ENCODE data around the gene GLOD4. TPM values are rescaled to one million over a fixed set of nuclear protein-coding genes. Genes with fewer than 3 reads are reported as not detected.
"Not testable (repeated sequence)": the region's sequence is repeated elsewhere in the genome, so short reads cannot be mapped to it uniquely, and the experiment has no call there.

Gene GLOD4
- total RNA-seq, 1 experiment from 2014 or later: 84.3 TPM

DNA sequence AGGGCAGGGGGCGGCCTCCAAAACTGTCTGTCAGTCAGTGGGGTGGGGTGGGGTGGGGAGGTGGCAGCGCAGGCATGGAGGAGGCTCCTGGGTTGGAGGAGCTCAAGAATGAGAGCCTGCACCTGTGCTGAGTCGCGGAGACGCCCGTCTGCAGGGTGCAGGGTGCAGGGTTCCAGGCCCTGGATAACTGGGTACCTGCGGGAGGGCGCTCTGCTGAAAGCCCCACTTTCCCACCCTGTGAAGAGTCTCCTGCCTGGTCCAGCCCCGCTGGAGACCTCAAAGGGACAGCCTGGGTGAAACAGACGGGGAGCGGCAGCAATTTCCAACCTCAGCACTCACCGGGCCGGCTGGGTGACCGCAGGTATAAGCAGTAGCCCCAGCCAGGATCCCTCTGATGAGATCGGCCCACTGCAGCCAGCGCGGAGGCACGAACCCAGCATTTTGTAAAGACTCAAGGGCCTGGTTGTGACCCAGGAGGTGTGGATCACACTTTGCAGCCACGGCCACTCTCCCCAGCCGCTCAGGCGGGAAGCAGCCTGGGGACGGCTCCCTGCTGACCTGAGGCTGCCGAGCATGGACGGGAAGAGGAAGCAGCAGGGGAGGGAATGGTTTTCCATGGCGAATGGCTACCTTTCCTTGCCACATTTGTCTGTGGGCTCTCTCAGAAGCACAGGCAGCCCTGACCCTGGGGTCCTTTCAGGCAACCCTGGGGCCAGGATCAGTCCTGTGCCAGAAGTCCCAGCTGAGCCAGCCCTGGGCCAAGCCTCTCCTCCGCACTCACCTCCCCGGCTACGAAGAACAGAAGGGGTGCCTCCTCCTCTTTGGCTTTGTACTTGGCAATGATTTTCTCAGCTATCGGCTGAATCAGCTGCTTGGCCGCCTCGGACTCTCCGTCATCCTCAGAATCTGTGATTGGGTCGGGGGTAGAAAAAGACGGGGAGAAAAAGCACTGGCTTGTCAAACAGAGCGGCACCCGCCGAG lies 21.1 kb upstream of the GLOD4 start:
- no peak for DNase-seq (ENCODE audit: low read depth)

DNA sequence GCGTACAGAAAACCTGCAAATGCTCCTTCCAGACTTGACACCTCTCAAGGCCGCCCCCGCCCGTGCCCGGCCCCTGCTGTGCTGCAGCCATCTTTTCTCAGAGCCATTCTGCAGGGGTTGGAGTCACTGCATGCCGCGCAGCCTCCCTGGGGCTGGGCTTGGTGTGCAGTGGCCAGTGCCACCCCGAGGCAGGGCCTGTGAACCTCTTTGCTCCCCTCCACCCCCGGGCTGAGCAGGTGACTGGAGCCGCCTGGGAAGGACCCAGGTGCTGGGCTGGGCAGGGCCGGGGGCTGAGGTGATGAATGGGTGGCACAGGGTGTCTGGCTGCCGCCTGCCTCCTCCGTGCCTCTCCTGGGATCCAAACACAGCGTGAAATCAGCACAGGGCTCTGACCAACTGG lies 20.4 kb upstream of the GLOD4 start:
- no peak for DNase-seq (ENCODE audit: low read depth)

DNA sequence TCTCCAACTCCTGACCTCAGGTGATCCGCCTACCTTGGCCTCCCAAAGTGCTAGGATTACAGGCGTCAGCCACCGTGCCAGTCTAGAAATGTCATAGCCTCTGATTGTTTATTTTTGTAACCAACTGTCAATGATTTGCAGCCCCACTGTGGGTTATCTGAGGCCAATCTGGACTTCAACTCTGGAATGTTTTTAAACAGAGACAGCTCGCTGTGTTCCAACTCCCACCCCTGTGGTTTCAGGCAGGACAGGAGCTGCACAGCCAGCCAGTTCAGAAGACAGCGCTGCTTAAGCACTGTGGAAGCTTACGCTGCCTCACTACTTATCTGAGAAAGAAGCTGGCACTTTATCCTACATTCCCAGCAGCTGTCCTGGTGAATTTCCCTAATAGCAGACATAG lies 19.6 kb upstream of the GLOD4 start:
- peak; percentile 54 for DNase-seq (ENCODE audit: low read depth)

DNA sequence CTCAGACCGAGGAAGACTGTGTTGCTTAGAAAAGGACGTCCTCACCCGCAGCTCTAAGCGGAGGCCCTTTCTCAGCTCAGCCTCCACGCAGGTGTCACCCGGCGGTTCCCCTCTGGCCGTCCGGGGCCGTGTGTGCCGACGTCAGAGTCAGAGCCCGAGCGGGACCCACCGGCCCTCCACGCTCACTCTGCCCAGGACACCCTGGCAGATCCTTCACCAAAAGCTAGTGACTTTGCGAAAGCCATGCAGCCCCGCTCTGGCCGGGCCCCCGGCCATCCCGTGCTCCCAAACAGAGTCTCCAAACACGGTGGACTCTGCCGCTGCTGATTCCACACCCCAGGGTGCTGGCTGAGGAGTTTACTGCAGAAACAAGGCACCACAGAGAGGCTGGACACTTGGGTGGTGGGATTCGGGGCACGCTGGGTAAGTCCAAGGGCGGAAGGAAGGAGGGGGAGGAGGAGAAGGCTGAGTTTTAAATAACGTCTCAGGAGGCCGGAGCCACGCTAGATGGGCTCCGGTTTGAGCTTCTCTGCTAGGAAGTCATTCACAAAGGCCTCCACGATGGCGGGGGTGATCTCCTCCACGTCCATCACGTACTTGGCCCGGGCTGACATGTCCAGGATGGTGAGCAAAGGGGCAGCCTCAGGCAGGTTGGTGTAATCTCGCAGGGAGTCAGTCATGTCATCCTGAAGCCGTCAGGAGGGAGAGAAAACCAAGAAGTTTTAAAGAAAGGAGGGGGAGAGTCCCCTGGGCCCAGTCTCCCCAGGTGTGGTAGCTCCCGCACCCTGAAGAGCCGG lies 18.6 kb upstream of the GLOD4 start:
- no peak for DNase-seq (ENCODE audit: low read depth)

- no peak for DNase-seq (ENCODE audit: low read depth)
Measured at GRCh38 chr17:799261-799660, 17.2 kb upstream of the GLOD4 start.

- DNase-seq (ENCODE audit: low read depth): no peak
Measured at GRCh38 chr17:798246-798645, 16.2 kb upstream of the GLOD4 start.

DNA sequence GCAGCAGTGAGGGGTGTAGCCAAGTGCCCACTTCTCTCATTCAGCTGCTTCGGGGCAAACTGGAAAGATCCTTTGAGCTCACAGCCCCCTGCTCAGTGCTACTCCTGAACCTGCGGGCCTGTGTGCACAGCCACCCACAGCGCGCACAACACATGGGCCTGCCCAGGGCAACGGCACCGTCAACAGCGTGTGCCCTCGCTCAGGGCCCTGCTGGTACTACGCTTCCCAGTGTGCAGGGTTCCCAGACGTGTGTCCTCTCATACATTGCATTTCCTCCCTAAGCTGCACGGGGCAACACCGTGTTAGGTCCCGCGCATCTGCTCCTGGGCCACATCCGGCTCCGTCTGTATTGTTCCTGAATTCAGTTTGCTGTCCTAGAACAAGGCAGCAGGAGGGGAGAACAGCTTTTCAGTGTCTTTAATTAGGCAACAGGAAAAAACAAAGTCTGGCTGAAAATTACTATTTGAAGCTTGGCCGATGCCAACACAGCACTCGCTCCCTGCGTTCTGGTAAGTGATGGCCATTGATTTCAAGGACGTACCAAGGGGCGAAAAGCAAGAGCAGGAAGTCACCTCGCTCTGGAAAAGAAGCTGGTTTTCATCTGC lies 15.3 kb upstream of the GLOD4 start:
- DNase-seq (ENCODE audit: low read depth): no peak

DNA sequence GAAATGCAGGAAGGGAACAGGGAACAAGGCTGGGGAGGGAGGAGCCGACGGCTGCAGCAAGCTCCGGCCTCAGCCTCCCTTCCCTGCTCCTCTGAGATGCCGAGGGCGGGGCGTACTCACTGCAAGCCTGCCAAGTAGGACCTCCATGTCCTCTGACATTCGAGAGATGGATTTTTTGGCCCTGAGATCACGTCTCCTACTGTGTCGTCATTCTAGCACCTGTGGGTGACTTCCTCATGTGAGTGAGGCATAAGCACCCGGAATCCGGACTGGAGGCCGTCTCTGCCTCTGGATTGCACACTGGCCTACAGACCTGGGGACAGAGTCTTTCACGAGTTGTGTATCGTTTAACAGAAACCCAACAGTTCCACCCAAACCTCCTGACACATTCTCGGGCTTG lies 14.5 kb upstream of the GLOD4 start:
- no peak for DNase-seq (ENCODE audit: low read depth)

- no peak for DNase-seq (ENCODE audit: low read depth)
Measured at GRCh38 chr17:795721-796120, 13.6 kb upstream of the GLOD4 start.

GRCh38 chr17:795276-795675 lies 13.2 kb upstream of the GLOD4 start:
- DNase-seq (ENCODE audit: low read depth): no peak

DNA sequence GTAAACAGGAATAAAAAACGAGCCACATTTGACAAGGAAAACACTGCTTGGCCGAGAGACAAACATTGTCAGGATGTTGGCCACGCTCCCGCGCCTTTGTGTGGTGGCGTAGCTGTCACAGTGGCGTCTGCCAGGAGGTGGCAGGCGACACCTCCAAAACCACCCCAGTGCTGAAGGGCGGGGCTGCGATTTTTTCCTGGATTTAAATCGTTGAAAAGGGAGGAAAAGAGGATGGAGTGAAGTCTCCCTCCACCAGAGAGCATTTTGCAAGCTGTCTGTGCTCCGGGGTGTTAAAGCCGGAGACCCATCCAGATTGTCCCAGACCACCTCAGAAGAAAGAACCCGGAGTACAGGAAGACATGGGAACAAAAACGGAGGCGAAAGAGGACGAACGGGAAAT lies 12.8 kb upstream of the GLOD4 start:
- DNase-seq (ENCODE audit: low read depth): peak; percentile 74

DNA sequence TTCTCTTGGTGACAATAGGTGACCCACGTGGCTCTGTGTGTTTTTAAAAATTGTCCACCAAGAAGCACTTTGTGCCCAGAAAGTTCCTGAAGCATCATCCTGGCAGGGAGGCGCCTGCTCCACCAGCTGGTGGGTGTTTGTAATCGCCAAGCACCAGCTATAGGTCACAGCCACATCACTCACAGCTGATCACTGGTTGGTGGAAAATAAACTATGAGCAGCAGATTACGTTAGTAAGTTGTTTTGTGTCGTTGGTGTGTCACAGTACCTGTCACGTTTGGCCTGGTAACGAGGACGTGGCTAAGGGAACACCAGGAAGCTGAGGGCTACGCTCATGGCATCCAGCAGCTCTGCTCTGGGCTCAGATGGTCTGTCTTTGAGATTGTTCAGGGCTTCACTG lies 10.2 kb upstream of the GLOD4 start:
- DNase-seq (ENCODE audit: low read depth): peak; percentile 16

DNA sequence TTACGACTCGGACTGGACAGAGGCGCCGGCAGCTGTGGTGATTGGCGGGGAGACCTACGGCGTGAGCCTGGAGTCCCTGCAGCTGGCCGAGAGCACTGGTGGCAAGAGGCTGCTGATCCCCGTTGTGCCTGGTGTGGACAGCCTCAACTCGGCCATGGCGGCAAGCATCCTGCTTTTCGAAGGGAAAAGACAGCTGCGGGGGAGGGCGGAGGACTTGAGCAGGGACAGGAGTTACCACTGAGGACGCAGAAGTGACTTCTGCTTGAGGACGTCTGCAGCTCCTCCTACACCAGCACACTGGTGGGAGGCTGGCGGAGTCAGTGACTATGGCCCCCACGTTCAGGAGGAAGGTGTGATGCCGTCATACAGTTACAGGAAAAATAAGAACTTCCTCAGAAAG lies 9.7 kb upstream of the GLOD4 start:
- no peak for DNase-seq (ENCODE audit: low read depth)

- not testable (repeated sequence) for DNase-seq (ENCODE audit: low read depth)
Measured at GRCh38 chr17:790874-791247, 8.8 kb upstream of the GLOD4 start.

DNA sequence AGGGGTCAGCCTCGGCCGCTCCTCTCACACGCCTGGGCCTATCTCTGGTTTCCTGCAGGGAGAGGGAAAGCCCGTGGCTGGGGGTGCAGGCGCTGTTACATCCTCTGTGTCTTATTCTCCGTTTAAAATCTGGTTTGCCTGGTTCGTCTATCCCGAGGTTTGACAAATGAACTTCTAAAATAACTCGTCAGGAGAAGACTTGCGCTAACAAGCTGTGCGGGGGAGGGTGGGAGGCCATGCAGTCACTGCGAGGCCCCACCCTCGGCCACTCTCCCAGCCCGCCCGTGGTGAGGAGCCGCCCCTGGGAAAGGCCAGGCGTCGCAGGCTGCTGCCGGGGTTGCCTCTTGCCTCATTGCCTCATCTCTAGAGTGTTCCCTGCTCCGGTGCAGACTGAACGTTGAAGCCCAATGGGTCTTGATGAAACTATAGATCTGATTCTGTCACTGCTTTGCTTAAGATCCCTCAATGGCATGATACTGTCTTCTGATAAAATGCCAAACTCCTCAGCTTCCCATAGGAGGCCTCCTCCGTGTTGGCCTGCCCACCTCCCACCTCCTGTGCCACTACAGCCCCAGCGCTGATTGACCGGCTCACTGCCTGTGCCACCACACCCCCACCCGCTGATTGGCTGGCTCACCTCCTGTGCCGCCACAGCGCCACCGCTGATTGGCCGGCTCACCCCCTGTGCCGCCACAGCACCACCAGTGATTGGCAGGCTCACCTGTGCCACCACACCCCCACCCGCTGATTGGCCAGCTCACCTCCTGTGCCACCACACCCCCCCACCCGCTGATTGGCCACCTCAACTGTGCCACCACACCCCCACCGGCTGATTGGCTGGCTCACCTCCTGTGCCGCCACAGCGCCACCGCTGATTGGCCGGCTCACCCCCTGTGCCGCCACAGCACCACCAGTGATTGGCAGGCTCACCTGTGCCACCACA lies 8.1 kb upstream of the GLOD4 start:
- DNase-seq (ENCODE audit: low read depth): not testable (repeated sequence)

DNA sequence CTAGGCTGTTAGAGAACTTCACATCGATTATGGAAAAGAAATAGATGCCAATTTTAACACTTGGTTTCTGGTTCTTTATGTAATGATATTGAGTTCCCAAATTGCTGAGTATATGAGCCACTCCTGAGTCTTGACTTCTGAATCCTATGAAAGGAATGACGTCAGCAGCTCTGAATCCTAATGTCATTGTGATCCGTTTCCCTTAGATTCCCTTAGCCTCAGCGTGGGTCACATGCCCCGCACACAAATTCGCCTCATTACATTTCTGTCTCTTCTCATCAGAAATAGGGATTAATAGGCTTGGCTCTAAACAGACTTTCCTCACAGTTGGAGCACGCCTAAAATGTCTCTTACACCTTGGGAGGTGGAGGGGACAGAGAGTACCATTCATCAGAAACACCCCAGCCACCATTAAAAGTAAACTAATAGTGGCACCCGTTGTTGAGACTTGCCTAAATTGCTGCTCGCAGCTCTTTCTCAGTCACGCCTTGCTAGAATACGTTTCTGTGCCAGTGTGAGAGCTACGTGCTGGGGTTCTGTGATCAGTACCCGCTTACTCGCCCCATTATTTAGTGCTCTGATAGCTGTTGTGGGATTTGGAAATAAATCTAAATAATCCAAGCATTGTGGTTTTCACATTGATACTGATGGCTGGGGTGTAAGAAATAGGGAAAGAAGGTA lies 7.2 kb upstream of the GLOD4 start:
- DNase-seq (ENCODE audit: low read depth): no peak

- DNase-seq (ENCODE audit: low read depth): no peak
Measured at GRCh38 chr17:788551-788950, 6.5 kb upstream of the GLOD4 start.

- no peak for DNase-seq (ENCODE audit: low read depth)
Measured at GRCh38 chr17:787641-788221, 5.7 kb upstream of the GLOD4 start.

DNA sequence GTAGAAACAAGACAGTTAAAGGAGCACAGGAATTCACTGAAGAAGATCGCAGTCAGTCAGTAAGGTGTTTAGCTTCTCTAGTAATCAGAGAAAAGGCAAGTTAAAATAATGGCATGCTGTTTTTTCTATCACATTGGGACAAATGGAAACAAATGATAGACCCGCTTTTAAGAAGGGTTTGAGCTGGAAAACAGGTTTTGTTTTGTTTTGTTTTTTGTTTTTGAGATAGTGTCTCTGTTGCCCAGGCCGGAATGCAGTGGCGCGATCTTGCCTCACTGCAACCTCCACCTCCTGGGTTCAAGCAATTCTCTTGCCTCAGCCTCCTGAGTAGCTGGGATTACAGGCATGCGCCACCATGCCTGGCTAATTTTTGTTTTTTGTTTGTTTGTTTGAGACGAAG lies 3.8 kb upstream of the GLOD4 start:
- DNase-seq (ENCODE audit: low read depth): not testable (repeated sequence)

GRCh38 chr17:784143-784542 lies 2.1 kb upstream of the GLOD4 start:
- DNase-seq (ENCODE audit: low read depth): no peak
